ENCODE results near the gene LATS2. TPM values are rescaled to one million over a fixed set of nuclear protein-coding genes. Genes with fewer than 3 reads are reported as not detected.
"Not testable (repeated sequence)": the region's sequence is repeated elsewhere in the genome, so short reads cannot be mapped to it uniquely, and the experiment has no call there.

Gene LATS2
- total RNA-seq, 2 experiments from 2014 or later: 1.3 to 3.0 TPM

- peaks cover 10% of the 10 kb centered on the region for H3K4me1 Mint-ChIP-seq (ENCODE audit: low read depth)
- H3K9me3 Mint-ChIP-seq: no peaks in the 10 kb centered on the region
- no peak for ATAC-seq
- no peak for TF ChIP-seq CTCF (IDR thresholded peaks at IDR 0.05)
- ChIA-PET CTCF (no interaction called here), POLR2A (no interaction called here)
- H3K27me3 Mint-ChIP-seq: peaks cover 6% of the 10 kb centered on the region
- no peak overlapping the region for H3K4me3 Mint-ChIP-seq
- intact Hi-C loops (cut with micrococcal nuclease): no loop called here
- H3K27ac Mint-ChIP-seq: no peak overlapping the region
- no peak for DNase-seq
- H3K36me3 Mint-ChIP-seq (ENCODE audit: low read depth): no peaks in the 10 kb centered on the region
These were observed 94.0 kb downstream of the LATS2 start for GRCh38 chr13:20967340-20967739.

- peaks cover 13% of the 10 kb centered on the region for H3K27me3 Mint-ChIP-seq
- no peak for ATAC-seq
- POLR2A ChIA-PET: no interaction called here
- H3K9me3 Mint-ChIP-seq: no peaks in the 10 kb centered on the region
- CTCF ChIA-PET: interaction anchor here (0.7 kb wide), 1 partner anchor 12 kb away, joined by 3 read pairs; no protein-coding TSS in a partner anchor
- no peak for TF ChIP-seq CTCF (IDR thresholded peaks at IDR 0.05)
- H3K36me3 Mint-ChIP-seq (ENCODE audit: low read depth): no peaks in the 10 kb centered on the region
- no peak overlapping the region for H3K27ac Mint-ChIP-seq
- intact Hi-C loops (cut with micrococcal nuclease): no loop called here
- H3K4me1 Mint-ChIP-seq (ENCODE audit: low read depth): peaks cover 14% of the 10 kb centered on the region
- H3K4me3 Mint-ChIP-seq: no peak overlapping the region
- DNase-seq: no peak
These were observed 96.5 kb downstream of the LATS2 start for GRCh38 chr13:20964904-20965303.

GRCh38 chr13:20961663-20962062, 99.7 kb downstream of the LATS2 start:
- ATAC-seq; DNase-seq; CTCF ChIA-PET; H3K36me3 Mint-ChIP-seq (ENCODE audit: low read depth); H3K4me3 Mint-ChIP-seq; intact Hi-C loops (cut with micrococcal nuclease); H3K9me3 Mint-ChIP-seq; H3K4me1 Mint-ChIP-seq (ENCODE audit: low read depth); H3K27ac Mint-ChIP-seq: not testable (repeated sequence)
- peaks cover 14% of the 10 kb centered on the region for H3K27me3 Mint-ChIP-seq
- POLR2A ChIA-PET: interaction anchor here (0.6 kb wide), 1 partner anchor 61 kb away, joined by 3 read pairs; no protein-coding TSS in a partner anchor

- no peak for DNase-seq
- POLR2A ChIA-PET: no interaction called here
- Mint-ChIP-seq H3K27ac (no peak overlapping the region), H3K36me3 (ENCODE audit: low read depth) (no peaks in the 10 kb centered on the region), H3K4me1 (ENCODE audit: low read depth) (peaks cover 3% of the 10 kb centered on the region), H3K9me3 (no peaks in the 10 kb centered on the region), H3K27me3 (peaks cover 14% of the 10 kb centered on the region), H3K4me3 (no peak overlapping the region)
- no peak for ATAC-seq
- TF ChIP-seq CTCF (IDR thresholded peaks at IDR 0.05): no peak
- intact Hi-C loops (cut with micrococcal nuclease): no loop called here
- CTCF ChIA-PET: no interaction called here
These were observed 100.6 kb downstream of the LATS2 start for GRCh38 chr13:20960663-20961309.

GRCh38 chr13:20957049-20957620, 104.3 kb downstream of the LATS2 start:
- H3K36me3 Mint-ChIP-seq (ENCODE audit: low read depth); H3K4me1 Mint-ChIP-seq (ENCODE audit: low read depth); H3K9me3 Mint-ChIP-seq; intact Hi-C loops (cut with micrococcal nuclease); H3K27ac Mint-ChIP-seq; H3K4me3 Mint-ChIP-seq; CTCF ChIA-PET; POLR2A ChIA-PET; DNase-seq; ATAC-seq: not testable (repeated sequence)
- peaks cover 13% of the 10 kb centered on the region for H3K27me3 Mint-ChIP-seq

- CTCF ChIA-PET: no interaction called here
These were observed 105.9 kb downstream of the LATS2 start for GRCh38 chr13:20955496-20955895.

More at GRCh38 chr13:20955496-20955895, 105.9 kb downstream of the LATS2 start:
- intact Hi-C loops (cut with micrococcal nuclease): no loop called here
- peaks cover under 1% of the 10 kb centered on the region for H3K4me1 Mint-ChIP-seq (ENCODE audit: low read depth)
- H3K27me3 Mint-ChIP-seq: peaks cover 12% of the 10 kb centered on the region
- POLR2A ChIA-PET: interaction anchor here (0.6 kb wide), 1 partner anchor 13 kb away, joined by 3 read pairs; no protein-coding TSS in a partner anchor
- no peak for TF ChIP-seq CTCF (IDR thresholded peaks at IDR 0.05)
- H3K9me3 Mint-ChIP-seq: no peaks in the 10 kb centered on the region
- no peak overlapping the region for H3K27ac Mint-ChIP-seq
- no peaks in the 10 kb centered on the region for H3K36me3 Mint-ChIP-seq (ENCODE audit: low read depth)
- DNase-seq (no peak), ATAC-seq (no peak)
- H3K4me3 Mint-ChIP-seq: no peak overlapping the region

Data from activated CD8-positive, alpha-beta T cell treated with anti-CD3 and anti-CD28 coated beads for 36 hours (primary cell).